ENCODE measurements around the gene BMPR1B.

Gene BMPR1B

DNA sequence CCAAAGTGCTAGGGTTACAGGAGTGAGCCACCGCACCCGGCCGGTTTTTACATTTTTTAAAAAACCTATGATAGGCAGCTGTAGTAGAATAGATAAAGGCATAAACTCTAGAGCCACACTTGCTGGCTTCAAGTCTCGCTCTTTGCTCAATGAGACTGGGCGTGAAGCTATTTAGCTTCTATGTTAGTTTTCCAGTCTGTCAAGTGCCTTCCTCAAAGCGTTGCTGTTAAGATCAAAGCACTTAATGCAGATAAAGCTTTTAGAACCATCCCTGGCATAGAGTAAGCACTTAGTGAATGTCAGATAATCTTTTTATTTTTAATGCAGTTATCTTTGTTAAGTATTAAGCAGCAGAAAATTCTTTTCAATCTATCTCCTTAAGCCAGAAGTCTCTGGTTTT lies 42.0 kb upstream of the BMPR1B start:
- no peak for TF ChIP-seq EZH2 (IDR thresholded peaks at IDR 0.05; ENCODE audit: borderline replicate concordance, low read depth, low read length, severe bottlenecking)
- TF ChIP-seq, protein P1, sequence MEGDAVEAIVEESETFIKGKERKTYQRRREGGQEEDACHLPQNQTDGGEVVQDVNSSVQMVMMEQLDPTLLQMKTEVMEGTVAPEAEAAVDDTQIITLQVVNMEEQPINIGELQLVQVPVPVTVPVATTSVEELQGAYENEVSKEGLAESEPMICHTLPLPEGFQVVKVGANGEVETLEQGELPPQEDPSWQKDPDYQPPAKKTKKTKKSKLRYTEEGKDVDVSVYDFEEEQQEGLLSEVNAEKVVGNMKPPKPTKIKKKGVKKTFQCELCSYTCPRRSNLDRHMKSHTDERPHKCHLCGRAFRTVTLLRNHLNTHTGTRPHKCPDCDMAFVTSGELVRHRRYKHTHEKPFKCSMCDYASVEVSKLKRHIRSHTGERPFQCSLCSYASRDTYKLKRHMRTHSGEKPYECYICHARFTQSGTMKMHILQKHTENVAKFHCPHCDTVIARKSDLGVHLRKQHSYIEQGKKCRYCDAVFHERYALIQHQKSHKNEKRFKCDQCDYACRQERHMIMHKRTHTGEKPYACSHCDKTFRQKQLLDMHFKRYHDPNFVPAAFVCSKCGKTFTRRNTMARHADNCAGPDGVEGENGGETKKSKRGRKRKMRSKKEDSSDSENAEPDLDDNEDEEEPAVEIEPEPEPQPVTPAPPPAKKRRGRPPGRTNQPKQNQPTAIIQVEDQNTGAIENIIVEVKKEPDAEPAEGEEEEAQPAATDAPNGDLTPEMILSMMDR (IDR thresholded peaks at IDR 0.05; ENCODE audit: borderline replicate concordance, extremely low read depth, low read length, poor library complexity, severe bottlenecking), result no peak
- no peak for DNase-seq
- no peaks in the 10 kb centered on the region for H3K79me2 ChIP-seq (ENCODE audit: insufficient read depth, low read length)

DNA sequence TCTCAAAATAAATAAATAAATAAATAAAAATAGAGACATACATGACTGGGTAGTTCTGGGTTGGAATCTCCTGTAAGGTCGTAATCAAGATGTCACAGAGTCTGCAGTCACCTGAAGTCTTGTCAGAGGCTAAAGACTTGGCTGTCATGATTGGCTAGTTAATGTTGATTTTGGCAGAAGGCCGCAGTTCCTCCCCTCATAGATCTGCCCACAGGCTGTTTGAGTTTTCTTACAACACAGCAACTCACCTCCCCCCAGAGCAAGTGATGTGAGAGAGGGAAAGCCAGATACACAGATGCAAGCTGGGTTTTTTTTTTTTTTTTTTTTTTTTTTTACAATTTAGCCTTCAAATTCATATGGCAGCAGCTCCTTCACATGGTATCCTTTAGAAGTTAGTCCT lies 36.4 kb upstream of the BMPR1B start:
- H3K9ac ChIP-seq (ENCODE audit: low read depth, low read length), result no peak overlapping the region
- no peak for TF ChIP-seq EZH2 (IDR thresholded peaks at IDR 0.05; ENCODE audit: borderline replicate concordance, low read depth, low read length, severe bottlenecking)
- TF ChIP-seq, protein P1 (IDR thresholded peaks at IDR 0.05; ENCODE audit: borderline replicate concordance, extremely low read depth, low read length, poor library complexity, severe bottlenecking), result no peak
- no peaks in the 10 kb centered on the region for H3K79me2 ChIP-seq (ENCODE audit: insufficient read depth, low read length)
- peaks cover 28% of the 10 kb centered on the region for H3K4me1 ChIP-seq (ENCODE audit: insufficient read depth, low read length)
- no peaks in the 10 kb centered on the region for H3K36me3 ChIP-seq (ENCODE audit: insufficient read depth, low read length)
- no peaks in the 10 kb centered on the region for H4K20me1 ChIP-seq (ENCODE audit: insufficient read depth, low read length)
- H3K9me3 ChIP-seq (ENCODE audit: insufficient read depth, low read length, severe bottlenecking), result no peaks in the 10 kb centered on the region
- peak overlapping the region; percentile 63 for H3K27ac ChIP-seq (ENCODE audit: low read length)
- no peak overlapping the region for H3K4me3 ChIP-seq (ENCODE audit: low read depth in 1 of 2, low read length in 2 of 2)
- DNase-seq (peak; percentile 27), ATAC-seq (ENCODE audit: insufficient read depth, low read depth) (no peak)
- H3K27me3 ChIP-seq (ENCODE audit: insufficient read depth, low read length, poor library complexity), result no peaks in the 10 kb centered on the region
- H2AFZ ChIP-seq (ENCODE audit: low read depth, low read length), result peak overlapping the region; percentile 47; the same call in 1 of the 2 replicates
- peak overlapping the region; percentile 59 for H3K4me2 ChIP-seq (ENCODE audit: insufficient read depth, low read length)

More for the DNA sequence above, 42.0 kb upstream of the BMPR1B start:
- H3K4me2 ChIP-seq (ENCODE audit: insufficient read depth, low read length), result no peak overlapping the region
- no peaks in the 10 kb centered on the region for H3K36me3 ChIP-seq (ENCODE audit: insufficient read depth, low read length)
- H2AFZ ChIP-seq (ENCODE audit: low read depth, low read length), result no peak overlapping the region
- no peaks in the 10 kb centered on the region for H3K9me3 ChIP-seq (ENCODE audit: insufficient read depth, low read length, severe bottlenecking)
- no peaks in the 10 kb centered on the region for H4K20me1 ChIP-seq (ENCODE audit: insufficient read depth, low read length)
- no peak overlapping the region for H3K9ac ChIP-seq (ENCODE audit: low read depth, low read length)
- H3K4me3 ChIP-seq (ENCODE audit: low read depth in 1 of 2, low read length in 2 of 2), result no peak overlapping the region
- H3K27ac ChIP-seq (ENCODE audit: low read length), result no peak overlapping the region
- H3K4me1 ChIP-seq (ENCODE audit: insufficient read depth, low read length), result no peaks in the 10 kb centered on the region
- ATAC-seq (ENCODE audit: insufficient read depth, low read depth), result no peak
- no peaks in the 10 kb centered on the region for H3K27me3 ChIP-seq (ENCODE audit: insufficient read depth, low read length, poor library complexity)

DNA sequence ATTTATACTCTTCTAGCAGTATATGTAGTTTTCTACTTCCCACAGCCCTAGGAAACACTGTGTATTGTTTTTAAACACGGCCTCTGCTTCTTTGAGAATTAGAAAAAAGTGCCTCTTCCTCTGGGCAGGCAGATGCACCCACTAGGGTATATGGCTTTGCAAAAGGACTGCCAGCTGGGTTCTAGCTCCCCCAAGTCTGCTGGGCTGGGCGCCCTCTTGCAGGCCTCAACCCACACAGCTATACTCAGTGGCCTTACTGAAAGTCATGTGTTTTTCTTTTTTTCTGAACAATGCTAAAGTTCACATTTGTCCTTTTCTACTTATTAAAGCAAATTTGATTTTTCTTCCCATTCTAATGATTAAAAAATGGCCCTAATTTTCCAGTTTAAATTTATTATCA lies 35.5 kb upstream of the BMPR1B start:
- H3K4me3 ChIP-seq (ENCODE audit: low read depth in 1 of 2, low read length in 2 of 2), result no peak overlapping the region
- peak overlapping the region; percentile 63 for H3K27ac ChIP-seq (ENCODE audit: low read length)
- no peaks in the 10 kb centered on the region for H3K27me3 ChIP-seq (ENCODE audit: insufficient read depth, low read length, poor library complexity)
- no peaks in the 10 kb centered on the region for H3K79me2 ChIP-seq (ENCODE audit: insufficient read depth, low read length)
- ATAC-seq (ENCODE audit: insufficient read depth, low read depth), result peak; percentile 93
- peak; percentile 77 for DNase-seq
- H3K4me2 ChIP-seq (ENCODE audit: insufficient read depth, low read length), result peak overlapping the region; percentile 59
- no peaks in the 10 kb centered on the region for H3K36me3 ChIP-seq (ENCODE audit: insufficient read depth, low read length)
- peak overlapping the region; percentile 32 for H3K9ac ChIP-seq (ENCODE audit: low read depth, low read length)
- H3K9me3 ChIP-seq (ENCODE audit: insufficient read depth, low read length, severe bottlenecking), result no peaks in the 10 kb centered on the region
- peaks cover 28% of the 10 kb centered on the region for H3K4me1 ChIP-seq (ENCODE audit: insufficient read depth, low read length)
- no peak for TF ChIP-seq EZH2 (IDR thresholded peaks at IDR 0.05; ENCODE audit: borderline replicate concordance, low read depth, low read length, severe bottlenecking)
- TF ChIP-seq, protein P1 (IDR thresholded peaks at IDR 0.05; ENCODE audit: borderline replicate concordance, extremely low read depth, low read length, poor library complexity, severe bottlenecking), result peak; percentile 39
- H4K20me1 ChIP-seq (ENCODE audit: insufficient read depth, low read length), result no peaks in the 10 kb centered on the region
- H2AFZ ChIP-seq (ENCODE audit: low read depth, low read length), result peak overlapping the region; percentile 42; the same call in 1 of the 2 replicates

All from DND-41 (cell line).